KMS-11 (cell line): ENCODE results near the gene OBSL1.

Experiments
- H2AFZ ChIP-seq: fragments of 200-600 bp; sonication (generic); 2 replicates; pipeline ENCODE4 v1.6.1; 2016; ENCODE audit warnings: antibody characterized with exemption, mixed run types, low read depth
- H3K27ac ChIP-seq: fragments of 200-600 bp; sonication (generic); 2 replicates; pipeline ENCODE4 v1.6.1; 2016; ENCODE audit warnings: mild to moderate bottlenecking, mixed run types
- H3K27me3 ChIP-seq: fragments of 200-600 bp; sonication (generic); 2 replicates; pipeline ENCODE4 v1.6.1; 2017; ENCODE audit warnings: mild to moderate bottlenecking, low read depth, mixed run types, moderate library complexity; ENCODE audit not compliant: insufficient read depth
- H3K36me3 ChIP-seq: fragments of 200-600 bp; sonication (generic); 2 replicates; pipeline ENCODE4 v1.6.1; 2017; ENCODE audit warnings: mild to moderate bottlenecking, mixed run types; ENCODE audit not compliant: insufficient read depth
- H3K4me1 ChIP-seq: fragments of 200-600 bp; sonication (generic); 2 replicates; pipeline ENCODE4 v1.6.1; 2016; ENCODE audit warnings: mild to moderate bottlenecking, low read depth, mixed run types; ENCODE audit not compliant: poor library complexity, severe bottlenecking
- H3K4me2 ChIP-seq: fragments of 200-600 bp; sonication (generic); 2 replicates; pipeline ENCODE4 v1.7.0; 2016; ENCODE audit warnings: mild to moderate bottlenecking, mixed run types
- H3K4me3 ChIP-seq: fragments of 200-600 bp; sonication (generic); IDR thresholded peaks from 2 replicates; pipeline ENCODE4 v1.6.1; 2017; ENCODE audit warnings: low read depth, low read length, mixed read lengths; ENCODE audit not compliant: insufficient read depth
- H3K79me2 ChIP-seq: fragments of 200-600 bp; sonication (generic); 2 replicates; pipeline ENCODE4 v1.6.1; 2016; ENCODE audit warnings: low read depth, mixed run types; ENCODE audit not compliant: insufficient read depth
- H3K9ac ChIP-seq: fragments of 200-600 bp; sonication (generic); 2 replicates; pipeline ENCODE4 v1.6.1; 2016; ENCODE audit warnings: mild to moderate bottlenecking, mixed run types
- H4K20me1 ChIP-seq: fragments of 200-600 bp; sonication (generic); 2 replicates; pipeline ENCODE4 v1.6.1; 2016; ENCODE audit warnings: mild to moderate bottlenecking, mixed run types; ENCODE audit not compliant: insufficient read depth
- TF ChIP-seq, protein P1 (sequence below): fragments of 200-600 bp; sonication (generic); conservative IDR thresholded peaks from 2 replicates; pipeline ENCODE4 v1.6.1; 2017; ENCODE audit warnings: low read depth, mild to moderate bottlenecking, antibody characterized with exemption, low read length, moderate library complexity, mixed read lengths

Gene OBSL1

GRCh38 chr2:219559156-219559915, 12.0 kb downstream of the OBSL1 start:
- Histone ChIP-seq H3K79me2 (no peaks in the 10 kb centered on the region), H2AFZ (no peak overlapping the region), H3K27me3 (peaks cover 82% of the 10 kb centered on the region), H3K9ac (no peak overlapping the region), H3K36me3 (no peaks in the 10 kb centered on the region), H4K20me1 (no peaks in the 10 kb centered on the region), H3K4me3 (no peak overlapping the region), H3K27ac (no peak overlapping the region), H3K4me2 (no peak overlapping the region), H3K4me1 (no peaks in the 10 kb centered on the region)
- TF ChIP-seq, protein P1, sequence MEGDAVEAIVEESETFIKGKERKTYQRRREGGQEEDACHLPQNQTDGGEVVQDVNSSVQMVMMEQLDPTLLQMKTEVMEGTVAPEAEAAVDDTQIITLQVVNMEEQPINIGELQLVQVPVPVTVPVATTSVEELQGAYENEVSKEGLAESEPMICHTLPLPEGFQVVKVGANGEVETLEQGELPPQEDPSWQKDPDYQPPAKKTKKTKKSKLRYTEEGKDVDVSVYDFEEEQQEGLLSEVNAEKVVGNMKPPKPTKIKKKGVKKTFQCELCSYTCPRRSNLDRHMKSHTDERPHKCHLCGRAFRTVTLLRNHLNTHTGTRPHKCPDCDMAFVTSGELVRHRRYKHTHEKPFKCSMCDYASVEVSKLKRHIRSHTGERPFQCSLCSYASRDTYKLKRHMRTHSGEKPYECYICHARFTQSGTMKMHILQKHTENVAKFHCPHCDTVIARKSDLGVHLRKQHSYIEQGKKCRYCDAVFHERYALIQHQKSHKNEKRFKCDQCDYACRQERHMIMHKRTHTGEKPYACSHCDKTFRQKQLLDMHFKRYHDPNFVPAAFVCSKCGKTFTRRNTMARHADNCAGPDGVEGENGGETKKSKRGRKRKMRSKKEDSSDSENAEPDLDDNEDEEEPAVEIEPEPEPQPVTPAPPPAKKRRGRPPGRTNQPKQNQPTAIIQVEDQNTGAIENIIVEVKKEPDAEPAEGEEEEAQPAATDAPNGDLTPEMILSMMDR = no peak

GRCh38 chr2:219557791-219558785, 13.3 kb downstream of the OBSL1 start:
- TF ChIP-seq, protein P1 = no peak
- no peaks in the 10 kb centered on the region for H3K36me3 ChIP-seq
- H3K4me2 ChIP-seq = no peak overlapping the region
- H3K4me1 ChIP-seq = no peaks in the 10 kb centered on the region
- no peak overlapping the region for H3K27ac ChIP-seq
- H4K20me1 ChIP-seq = no peaks in the 10 kb centered on the region
- H2AFZ ChIP-seq = no peak overlapping the region
- H3K4me3 ChIP-seq = no peak overlapping the region
- H3K9ac ChIP-seq = no peak overlapping the region
- H3K79me2 ChIP-seq = no peaks in the 10 kb centered on the region
- peaks cover 81% of the 10 kb centered on the region for H3K27me3 ChIP-seq

GRCh38 chr2:219557320-219557719, 14.0 kb downstream of the OBSL1 start:
- Histone ChIP-seq H3K36me3 (no peaks in the 10 kb centered on the region), H3K4me2 (no peak overlapping the region), H3K27me3 (peaks cover 76% of the 10 kb centered on the region)

DNA sequence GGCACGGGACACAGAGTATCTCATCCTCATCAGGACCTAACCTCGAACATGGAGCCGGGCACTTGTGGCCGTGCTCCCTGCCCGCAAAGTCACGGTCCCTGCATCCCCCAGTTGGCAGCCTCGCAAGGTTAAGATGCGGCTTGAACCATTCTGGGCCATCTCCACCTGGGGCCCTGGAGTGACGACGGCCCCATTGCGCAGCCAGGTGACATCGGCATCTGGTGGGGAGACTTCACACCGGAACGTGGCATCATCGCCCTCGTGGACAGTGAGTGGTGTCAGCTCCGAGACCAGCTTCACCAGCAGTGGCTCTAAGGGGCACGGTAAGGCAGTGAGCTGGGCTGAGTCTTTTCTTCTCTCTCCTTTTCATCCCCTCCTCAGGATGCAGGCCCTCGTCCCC, 14.9 kb downstream of the OBSL1 start:
- Histone ChIP-seq H3K27me3 (peaks cover 74% of the 10 kb centered on the region), H4K20me1 (no peaks in the 10 kb centered on the region), H3K4me3 (no peak overlapping the region), H3K9ac (no peak overlapping the region), H3K4me2 (no peak overlapping the region), H2AFZ (no peak overlapping the region), H3K4me1 (no peaks in the 10 kb centered on the region), H3K27ac (no peak overlapping the region), H3K79me2 (no peaks in the 10 kb centered on the region), H3K36me3 (no peaks in the 10 kb centered on the region)
- TF ChIP-seq, protein P1 = no peak

More at GRCh38 chr2:219557320-219557719, 14.0 kb downstream of the OBSL1 start:
- H3K4me1 ChIP-seq = no peaks in the 10 kb centered on the region
- TF ChIP-seq, protein P1 = no peak
- H4K20me1 ChIP-seq = no peaks in the 10 kb centered on the region
- no peaks in the 10 kb centered on the region for H3K79me2 ChIP-seq
- H3K4me3 ChIP-seq = no peak overlapping the region
- H3K27ac ChIP-seq = no peak overlapping the region
- no peak overlapping the region for H2AFZ ChIP-seq
- no peak overlapping the region for H3K9ac ChIP-seq
